Psoas muscle (tissue), 8 donors: Measurements from ENCODE around the gene THADA. TPM values are rescaled to one million over a fixed set of nuclear protein-coding genes. Genes with fewer than 3 reads are reported as not detected.

Experiments
- ATAC-seq, 4 donors: fragments of 200-7000 bp; cut with Tn5 transposase; one replicate each; pipeline ENCODE4 v1.9.1; 2020; ENCODE audit warnings: moderate library complexity in 3 of 4, mild to moderate bottlenecking in 2 of 4
- DNase-seq, 2 donors: peaks; one replicate each; pipeline ENCODE4 v3.0.0-alpha.2; 2020
- H3K27ac ChIP-seq: fragments of 200-600 bp; one replicate; pipeline ENCODE4 v1.8.0; 2022
- H3K27me3 ChIP-seq, 3 donors: fragments of 200-600 bp in 1 of 3; one replicate each; pipeline versions ENCODE4 v1.6.1 to v1.8.0; 2013 to 2022; ENCODE audit warnings: low read length in 2 of 3, mild to moderate bottlenecking in 2 of 3, moderate library complexity in 1 of 3; ENCODE audit not compliant: insufficient read depth in 3 of 3
- H3K36me3 ChIP-seq, 2 donors: fragments of 200-600 bp in 1 of 2; one replicate each; pipeline versions ENCODE4 v1.6.1 to v1.8.0; 2013 to 2022; ENCODE audit warnings: low read depth in 1 of 2, mild to moderate bottlenecking in 1 of 2, moderate library complexity in 1 of 2; ENCODE audit not compliant: insufficient read depth in 1 of 2
- H3K4me1 ChIP-seq: fragments of 200-600 bp; one replicate; pipeline ENCODE4 v1.8.0; 2022
- H3K4me3 ChIP-seq: fragments of 200-600 bp; one replicate; pipeline ENCODE4 v1.8.0; 2022; ENCODE audit warnings: mild to moderate bottlenecking
- H3K9me3 ChIP-seq: fragments of 200-600 bp; one replicate; pipeline ENCODE4 v1.8.0; 2022
- WGBS, 3 donors: extraction: QIAGEN DNeasy Blood & Tissue Kit; methylation state at CpG; one replicate each; pipeline versions ENCODE4 v1.1.6 to v1.1.7; 2013; 5-methylcytosine and 5-hydroxymethylcytosine counted together
- intact Hi-C, 2 donors: fragments of 100-400 bp; cut with DNase I; formaldehyde crosslinking; loops; one replicate each; pipeline versions ENCODE4 v1.11.0 to v1.14.2; 2022
- polyA plus RNA-seq, 3 donors: library from polyadenylated mRNA; stranded (reverse); fragments of 200-250 nt; gene quantifications; one replicate each; pipeline ENCODE4 v1.2.3, GENCODE V29; 2013
- total RNA-seq, 4 donors: library from RNA; stranded (reverse); fragmentation: NEBNext Ultra II Directional in 2 of 4; extraction: Animal tissue kit (Norgen Biotek cat#: 25700) in 2 of 4; gene quantifications; one replicate each; pipeline versions ENCODE4 v1.2.1 to v1.2.4, GENCODE V29; 2021 to 2023
- TF ChIP-seq, protein P1 (sequence below): fragments of 200-600 bp; IDR thresholded peaks from one replicate; pipeline ENCODE4 v1.8.0; 2022; ENCODE audit warnings: antibody characterized with exemption
- donor health status: healthy with polysubstance abuse.
- donor health status: DM: no; HTN: no; CAD: no; lungs with moderate emphysema.
- donor health status: Bipolar disorder and iron deficiency.
- donor health status: healthy.
- donor health status: DM: yes; HTN: yes; CAD: no.
- donor health status: DM: no; HTN: no; CAD: no.
- donor health status: DM: no; HTN: no; CAD: no.
- donor health status: DM: yes; HTN: yes; CAD: no.

THADA gene
- total and polyA plus RNA-seq, 7 donors, result 8.1 to 17.4 (median 11.6) TPM

DNA sequence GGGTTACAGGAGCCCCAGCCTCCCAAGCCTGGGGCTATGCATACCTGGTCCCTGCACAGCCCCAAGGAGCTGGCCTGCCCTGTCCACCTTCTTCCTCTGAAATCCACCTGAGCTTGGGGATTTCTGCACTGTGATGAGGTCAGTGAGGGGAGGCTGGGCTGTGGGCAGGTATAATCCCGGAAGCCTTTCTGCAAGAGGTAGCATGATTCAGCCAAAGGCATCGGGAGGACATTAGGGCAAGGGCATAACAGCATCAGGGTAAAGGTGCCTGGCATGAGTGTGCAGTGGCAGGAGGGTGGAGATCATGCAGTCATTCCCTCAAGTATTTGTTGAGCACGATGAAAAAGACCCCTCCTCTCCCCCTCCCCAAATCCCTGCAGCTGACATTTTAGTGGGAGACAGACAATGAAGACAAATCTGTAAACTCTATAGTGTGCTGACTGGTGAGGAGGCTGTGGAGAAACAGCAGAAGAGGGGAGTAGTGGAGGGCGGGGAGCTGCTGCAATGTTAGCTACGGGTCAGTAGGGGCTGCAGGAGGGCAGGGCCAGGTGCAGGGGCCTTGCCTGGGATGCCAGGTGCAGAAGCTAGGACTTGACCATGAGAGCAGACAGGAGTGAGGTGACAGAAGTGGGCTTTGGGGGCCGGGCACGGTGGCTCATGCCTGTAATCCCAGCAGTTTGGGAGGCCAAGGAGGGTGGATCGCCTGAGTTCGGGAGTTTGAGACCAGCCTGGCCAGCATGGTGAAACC lies 388.1 kb downstream of the THADA start:
- Histone ChIP-seq H3K36me3 (no peaks in the 10 kb centered on the region), H3K27me3 (no peaks in the 10 kb centered on the region), H3K27ac (no peak overlapping the region), H3K4me1 (no peaks in the 10 kb centered on the region), H3K9me3 (no peaks in the 10 kb centered on the region), H3K4me3 (no peak overlapping the region)
- ATAC-seq (no peak), DNase-seq (no peak)
- TF ChIP-seq, protein P1, sequence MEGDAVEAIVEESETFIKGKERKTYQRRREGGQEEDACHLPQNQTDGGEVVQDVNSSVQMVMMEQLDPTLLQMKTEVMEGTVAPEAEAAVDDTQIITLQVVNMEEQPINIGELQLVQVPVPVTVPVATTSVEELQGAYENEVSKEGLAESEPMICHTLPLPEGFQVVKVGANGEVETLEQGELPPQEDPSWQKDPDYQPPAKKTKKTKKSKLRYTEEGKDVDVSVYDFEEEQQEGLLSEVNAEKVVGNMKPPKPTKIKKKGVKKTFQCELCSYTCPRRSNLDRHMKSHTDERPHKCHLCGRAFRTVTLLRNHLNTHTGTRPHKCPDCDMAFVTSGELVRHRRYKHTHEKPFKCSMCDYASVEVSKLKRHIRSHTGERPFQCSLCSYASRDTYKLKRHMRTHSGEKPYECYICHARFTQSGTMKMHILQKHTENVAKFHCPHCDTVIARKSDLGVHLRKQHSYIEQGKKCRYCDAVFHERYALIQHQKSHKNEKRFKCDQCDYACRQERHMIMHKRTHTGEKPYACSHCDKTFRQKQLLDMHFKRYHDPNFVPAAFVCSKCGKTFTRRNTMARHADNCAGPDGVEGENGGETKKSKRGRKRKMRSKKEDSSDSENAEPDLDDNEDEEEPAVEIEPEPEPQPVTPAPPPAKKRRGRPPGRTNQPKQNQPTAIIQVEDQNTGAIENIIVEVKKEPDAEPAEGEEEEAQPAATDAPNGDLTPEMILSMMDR, result no peak
- intact Hi-C loops, result no loop called here
- 77 to 79% (median 78%) methylated on average over 9 of the region's 9 CpGs for WGBS, 3 donors

DNA sequence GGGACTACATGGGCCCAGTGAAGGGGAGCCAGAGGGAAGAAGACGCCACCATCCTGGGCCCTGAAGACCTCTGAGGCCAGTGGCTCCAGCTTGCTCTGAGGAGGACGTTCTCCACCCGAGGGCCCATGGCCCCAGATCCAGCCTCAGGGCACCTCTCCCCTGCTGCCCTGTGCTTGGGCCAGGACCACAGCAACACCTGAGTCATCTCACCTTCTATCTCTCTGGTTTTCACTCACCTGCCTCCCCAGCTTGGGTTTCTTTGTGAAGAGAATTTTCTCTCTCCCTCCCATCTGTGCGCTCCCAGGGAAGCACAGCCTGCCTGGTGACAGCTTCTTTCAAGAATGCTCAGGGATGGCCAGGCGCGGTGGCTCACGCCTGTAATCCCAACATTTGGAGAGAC lies 389.2 kb downstream of the THADA start:
- Histone ChIP-seq H3K36me3 (no peaks in the 10 kb centered on the region), H3K4me1 (no peaks in the 10 kb centered on the region), H3K27ac (no peak overlapping the region), H3K4me3 (no peak overlapping the region), H3K9me3 (no peaks in the 10 kb centered on the region), H3K27me3 (no peaks in the 10 kb centered on the region)
- TF ChIP-seq, protein P1, result no peak
- intact Hi-C loops, result no loop called here
- no peak for ATAC-seq
- DNase-seq, result no peak
- 94 to 97% (median 97%) methylated on average over 7 of the region's 7 CpGs for WGBS, 3 donors

DNA sequence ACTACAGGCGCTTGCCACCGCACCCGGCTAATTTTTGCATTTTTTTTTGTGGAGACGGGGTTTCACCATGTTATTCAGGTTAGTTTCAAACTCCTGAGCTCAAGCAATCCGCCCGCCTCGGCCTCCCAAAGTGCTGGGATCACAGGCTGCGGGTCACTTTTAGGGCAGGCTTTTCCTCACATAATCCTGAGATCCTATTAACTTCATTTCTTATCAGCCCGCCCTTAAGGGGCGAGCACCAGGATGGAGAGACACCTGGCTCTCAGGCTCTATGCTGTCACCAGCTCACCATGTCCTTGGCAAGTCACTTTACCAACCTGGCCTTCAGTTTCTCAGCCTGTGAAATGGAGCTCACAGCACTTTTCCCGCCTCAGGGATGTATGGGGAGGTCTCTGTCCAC lies 392.5 kb downstream of the THADA start:
- no peaks in the 10 kb centered on the region for H3K27me3 ChIP-seq
- TF ChIP-seq, protein P1, result no peak
- WGBS, 3 donors, result 82 to 89% (median 87%) methylated on average over 11 of the region's 11 CpGs
- no peaks in the 10 kb centered on the region for H3K4me1 ChIP-seq
- DNase-seq, result no peak
- H3K4me3 ChIP-seq, result no peak overlapping the region
- H3K27ac ChIP-seq, result no peak overlapping the region
- no peak for ATAC-seq
- no peaks in the 10 kb centered on the region for H3K9me3 ChIP-seq
- intact Hi-C loops, result no loop called here
- no peaks in the 10 kb centered on the region for H3K36me3 ChIP-seq

DNA sequence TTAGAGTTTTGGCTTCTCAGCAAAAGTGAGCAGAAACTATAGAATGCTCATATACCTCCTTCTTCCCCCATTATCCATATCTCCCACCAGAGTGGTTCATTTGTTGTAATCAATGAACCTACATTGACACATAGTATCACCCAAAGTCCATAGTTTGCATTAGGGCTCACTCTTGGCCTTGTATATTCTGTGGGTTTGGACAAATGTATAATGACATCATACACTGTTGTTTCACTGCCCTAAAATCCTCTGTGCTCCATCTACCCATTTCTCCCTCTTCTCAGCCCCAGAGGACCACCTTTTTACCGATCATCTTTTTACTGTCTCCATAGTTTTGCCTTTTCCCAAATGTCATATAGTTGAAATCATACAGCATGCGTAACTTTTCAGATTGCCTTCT lies 393.5 kb downstream of the THADA start:
- H3K36me3 ChIP-seq, result no peaks in the 10 kb centered on the region
- intact Hi-C loops, result no loop called here
- H3K27ac ChIP-seq, result no peak overlapping the region
- WGBS, 3 donors, result 48 to 69% (median 66%) methylated on average over 2 of the region's 2 CpGs
- H3K4me3 ChIP-seq, result no peak overlapping the region
- DNase-seq (no peak), ATAC-seq (no peak)
- no peaks in the 10 kb centered on the region for H3K4me1 ChIP-seq
- no peaks in the 10 kb centered on the region for H3K27me3 ChIP-seq
- no peaks in the 10 kb centered on the region for H3K9me3 ChIP-seq
- TF ChIP-seq, protein P1, result no peak

DNA sequence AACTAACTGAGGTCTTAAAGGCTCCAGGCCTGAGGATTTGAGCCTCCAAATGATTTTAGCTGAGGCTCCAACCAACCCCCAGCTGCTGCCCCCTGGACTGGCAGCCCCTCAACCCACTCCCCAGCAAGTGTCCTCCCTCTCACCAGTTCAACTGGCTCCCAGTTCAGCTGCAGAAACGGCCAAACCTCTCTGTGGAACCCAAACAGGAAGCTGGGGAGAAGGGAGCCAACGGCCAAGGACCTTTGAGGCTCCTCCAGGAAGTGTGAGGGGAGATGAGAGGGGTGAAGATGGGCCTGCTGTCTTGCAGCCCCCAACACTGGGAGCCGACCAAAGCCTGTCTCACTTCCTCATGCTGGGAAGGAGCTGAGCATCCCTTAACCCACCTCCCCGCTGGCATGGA lies 394.3 kb downstream of the THADA start:
- no peak overlapping the region for H3K4me3 ChIP-seq
- no peak for DNase-seq
- no peaks in the 10 kb centered on the region for H3K27me3 ChIP-seq
- intact Hi-C loops, result no loop called here
- WGBS, 3 donors, result 61 to 70% (median 65%) methylated on average over 4 of the region's 4 CpGs
- no peak for ATAC-seq
- H3K36me3 ChIP-seq, result no peaks in the 10 kb centered on the region
- TF ChIP-seq, protein P1, result no peak
- no peaks in the 10 kb centered on the region for H3K9me3 ChIP-seq
- H3K27ac ChIP-seq, result no peak overlapping the region
- H3K4me1 ChIP-seq, result no peaks in the 10 kb centered on the region
